Activated naive CD8-positive, alpha-beta T cell (primary cell): ENCODE data around the gene TMEM145.
A peak's percentile ranks its signal among the peaks of the same experiment; 100 is the strongest.

ENCODE experiments used
- H3K27ac Mint-ChIP-seq: one replicate; pipeline ENCODE4 v1.8.0; 2021; ENCODE audit warnings: mixed read lengths
- H3K27me3 Mint-ChIP-seq: one replicate; pipeline ENCODE4 v1.8.0; 2021; ENCODE audit warnings: mixed read lengths
- H3K36me3 Mint-ChIP-seq: one replicate; pipeline ENCODE4 v1.8.0; 2021; ENCODE audit warnings: mixed read lengths
- H3K4me1 Mint-ChIP-seq: one replicate; pipeline ENCODE4 v1.8.0; 2021; ENCODE audit warnings: low read depth, mixed read lengths
- H3K4me3 Mint-ChIP-seq: one replicate; pipeline ENCODE4 v1.8.0; 2021; ENCODE audit warnings: mild to moderate bottlenecking, mixed read lengths
- H3K9me3 Mint-ChIP-seq: one replicate; pipeline ENCODE4 v1.8.0; 2021; ENCODE audit warnings: low read depth, mixed read lengths

TMEM145 gene

GRCh38 chr19:42283188-42284065 is 29.7 kb upstream of the TMEM145 start:
- Mint-ChIP-seq H3K4me3 (no peak overlapping the region), H3K9me3 (no peaks in the 10 kb centered on the region), H3K4me1 (peaks cover 44% of the 10 kb centered on the region), H3K27ac (no peak overlapping the region), H3K36me3 (no peaks in the 10 kb centered on the region), H3K27me3 (no peaks in the 10 kb centered on the region)

- Mint-ChIP-seq H3K27ac (no peak overlapping the region), H3K9me3 (no peaks in the 10 kb centered on the region), H3K36me3 (no peaks in the 10 kb centered on the region), H3K4me3 (no peak overlapping the region), H3K4me1 (peaks cover 38% of the 10 kb centered on the region), H3K27me3 (no peaks in the 10 kb centered on the region)
Observed at GRCh38 chr19:42284066-42284501, 29.0 kb upstream of the TMEM145 start.

- Mint-ChIP-seq H3K27ac (peak overlapping the region; percentile 95), H3K9me3 (no peaks in the 10 kb centered on the region), H3K4me1 (peaks cover 31% of the 10 kb centered on the region), H3K36me3 (no peaks in the 10 kb centered on the region), H3K27me3 (no peaks in the 10 kb centered on the region), H3K4me3 (peak overlapping the region; percentile 96)
Observed at GRCh38 chr19:42284591-42285341, 28.3 kb upstream of the TMEM145 start.

- Mint-ChIP-seq H3K27me3 (no peaks in the 10 kb centered on the region), H3K36me3 (no peaks in the 10 kb centered on the region), H3K27ac (peak overlapping the region; percentile 81), H3K4me1 (peaks cover 28% of the 10 kb centered on the region), H3K9me3 (no peaks in the 10 kb centered on the region), H3K4me3 (peak overlapping the region; percentile 49)
Observed at GRCh38 chr19:42285541-42285941, 27.6 kb upstream of the TMEM145 start.

GRCh38 chr19:42285988-42286348 is 27.1 kb upstream of the TMEM145 start:
- no peaks in the 10 kb centered on the region for H3K36me3 Mint-ChIP-seq
- no peaks in the 10 kb centered on the region for H3K9me3 Mint-ChIP-seq
- peak overlapping the region; percentile 49 for H3K4me3 Mint-ChIP-seq
- peaks cover 28% of the 10 kb centered on the region for H3K4me1 Mint-ChIP-seq
- peak overlapping the region; percentile 81 for H3K27ac Mint-ChIP-seq
- no peaks in the 10 kb centered on the region for H3K27me3 Mint-ChIP-seq

GRCh38 chr19:42286349-42287016 is 26.6 kb upstream of the TMEM145 start:
- Mint-ChIP-seq H3K4me3 (no peak overlapping the region), H3K27me3 (no peaks in the 10 kb centered on the region), H3K27ac (peak overlapping the region; percentile 81), H3K36me3 (no peaks in the 10 kb centered on the region), H3K4me1 (peaks cover 26% of the 10 kb centered on the region), H3K9me3 (no peaks in the 10 kb centered on the region)

- H3K27me3 Mint-ChIP-seq: no peaks in the 10 kb centered on the region
- H3K36me3 Mint-ChIP-seq: no peaks in the 10 kb centered on the region
- no peak overlapping the region for H3K27ac Mint-ChIP-seq
- H3K9me3 Mint-ChIP-seq: no peaks in the 10 kb centered on the region
- no peak overlapping the region for H3K4me3 Mint-ChIP-seq
- H3K4me1 Mint-ChIP-seq: peaks cover 22% of the 10 kb centered on the region
Observed at GRCh38 chr19:42287017-42287826, 25.9 kb upstream of the TMEM145 start.

- Mint-ChIP-seq H3K4me3 (no peak overlapping the region), H3K4me1 (peaks cover 18% of the 10 kb centered on the region), H3K27ac (no peak overlapping the region), H3K36me3 (no peaks in the 10 kb centered on the region), H3K9me3 (no peaks in the 10 kb centered on the region), H3K27me3 (no peaks in the 10 kb centered on the region)
Observed at GRCh38 chr19:42287827-42288107, 25.3 kb upstream of the TMEM145 start.

GRCh38 chr19:42288387-42288786 is 24.7 kb upstream of the TMEM145 start:
- H3K27me3 Mint-ChIP-seq: no peaks in the 10 kb centered on the region
- H3K9me3 Mint-ChIP-seq: no peaks in the 10 kb centered on the region
- peaks cover 18% of the 10 kb centered on the region for H3K4me1 Mint-ChIP-seq
- H3K36me3 Mint-ChIP-seq: no peaks in the 10 kb centered on the region
- H3K4me3 Mint-ChIP-seq: no peak overlapping the region
- no peak overlapping the region for H3K27ac Mint-ChIP-seq

- no peak overlapping the region for H3K27ac Mint-ChIP-seq
- H3K4me1 Mint-ChIP-seq: peaks cover 18% of the 10 kb centered on the region
- no peaks in the 10 kb centered on the region for H3K27me3 Mint-ChIP-seq
- H3K36me3 Mint-ChIP-seq: no peaks in the 10 kb centered on the region
- H3K9me3 Mint-ChIP-seq: no peaks in the 10 kb centered on the region
- no peak overlapping the region for H3K4me3 Mint-ChIP-seq
Observed at GRCh38 chr19:42288881-42289555, 24.1 kb upstream of the TMEM145 start.

- H3K27ac Mint-ChIP-seq: no peak overlapping the region
- H3K4me1 Mint-ChIP-seq: peaks cover 18% of the 10 kb centered on the region
- no peaks in the 10 kb centered on the region for H3K36me3 Mint-ChIP-seq
- H3K4me3 Mint-ChIP-seq: no peak overlapping the region
- no peaks in the 10 kb centered on the region for H3K9me3 Mint-ChIP-seq
- H3K27me3 Mint-ChIP-seq: no peaks in the 10 kb centered on the region
Observed at GRCh38 chr19:42289556-42290041, 23.5 kb upstream of the TMEM145 start.

GRCh38 chr19:42290136-42290522 is 23.0 kb upstream of the TMEM145 start:
- Mint-ChIP-seq H3K9me3 (no peaks in the 10 kb centered on the region), H3K36me3 (no peaks in the 10 kb centered on the region), H3K27me3 (no peaks in the 10 kb centered on the region), H3K27ac (no peak overlapping the region), H3K4me3 (no peak overlapping the region), H3K4me1 (peaks cover 13% of the 10 kb centered on the region)

GRCh38 chr19:42290523-42291434 is 22.3 kb upstream of the TMEM145 start:
- H3K4me1 Mint-ChIP-seq: peaks cover 10% of the 10 kb centered on the region
- H3K36me3 Mint-ChIP-seq: no peaks in the 10 kb centered on the region
- no peaks in the 10 kb centered on the region for H3K27me3 Mint-ChIP-seq
- no peaks in the 10 kb centered on the region for H3K9me3 Mint-ChIP-seq
- H3K4me3 Mint-ChIP-seq: no peak overlapping the region
- H3K27ac Mint-ChIP-seq: no peak overlapping the region
